Suprapubic skin (tissue), 3 donors: ENCODE data around the gene NCAM1.

Experiments
- CTCF ChIP-seq, 2 donors: fragments of 200-600 bp in 1 of 2; fragments of 450-650 bp in 1 of 2; sonication (generic) in 1 of 2; IDR thresholded peaks; one replicate each; pipeline ENCODE4 v1.5.1; 2016 to 2019; ENCODE audit warnings: antibody characterized with exemption in 2 of 2, mild to moderate bottlenecking in 1 of 2, moderate library complexity in 1 of 2
- POLR2A ChIP-seq, 2 donors: fragments of 450-650 bp; IDR thresholded peaks; one replicate each; pipeline ENCODE4 v1.6.1; 2017; ENCODE audit warnings: antibody characterized with exemption in 2 of 2, mild to moderate bottlenecking in 2 of 2, moderate library complexity in 2 of 2

GRCh38 chr11:113162592-113162962, 201.4 kb downstream of the NCAM1 start:
- TF ChIP-seq CTCF (IDR thresholded peaks at IDR 0.05) (no peak), POLR2A (IDR thresholded peaks at IDR 0.05) (no peak)
